HepG2 (cell line): Measurements from ENCODE around the gene RHBDL1. TPM values are rescaled to one million over a fixed set of nuclear protein-coding genes. Genes with fewer than 3 reads are reported as not detected.

Experiments used
- HDAC1 ChIP-seq: sonication (generic); formaldehyde crosslinking; IDR thresholded peaks from 2 replicates; pipeline ENCODE4 v1.5.1; 2020; ENCODE audit warnings: mild to moderate bottlenecking, missing genetic modification reagents
- KLF6 ChIP-seq: IDR thresholded peaks from 2 replicates; pipeline ENCODE4 v1.8.0; 2016; ENCODE audit warnings: missing biosample characterization, missing genetic modification reagents
- LBX2 ChIP-seq: sonication (generic); formaldehyde crosslinking; IDR thresholded peaks from 2 replicates; pipeline ENCODE4 v1.5.0; 2020; ENCODE audit warnings: missing genetic modification reagents, mild to moderate bottlenecking, borderline replicate concordance
- MED8 ChIP-seq: sonication (generic); formaldehyde crosslinking; IDR thresholded peaks from 2 replicates; pipeline ENCODE4 v1.8.1; 2023; ENCODE audit warnings: mild to moderate bottlenecking, missing genetic modification reagents; ENCODE audit not compliant: insufficient replicate concordance
- NFKB2 ChIP-seq: sonication (generic); formaldehyde crosslinking; IDR thresholded peaks from 2 replicates; pipeline ENCODE4 v1.4.0; 2020; ENCODE audit warnings: missing genetic modification reagents, borderline replicate concordance
- POLR2A ChIP-seq, 2 experiments: IDR thresholded peaks; 2 replicates each; pipeline ENCODE4 v1.6.1; 2011; ENCODE audit warnings: low read depth in 2 of 2, low read length in 2 of 2, mild to moderate bottlenecking in 1 of 2, moderate library complexity in 1 of 2; ENCODE audit not compliant: insufficient read depth in 1 of 2
- PRDM10 ChIP-seq: sonication (generic); formaldehyde crosslinking; IDR thresholded peaks from 2 replicates; pipeline ENCODE4 v1.4.0; 2020; ENCODE audit warnings: low read depth, missing genetic modification reagents
- RBFOX2 ChIP-seq: fragments of 200-400 bp; formaldehyde crosslinking; IDR thresholded peaks from 2 replicates; pipeline ENCODE4 v1.6.1; 2017; ENCODE audit warnings: low read depth, mild to moderate bottlenecking, low read length
- SALL2 ChIP-seq: sonication (generic); formaldehyde crosslinking; IDR thresholded peaks from 2 replicates; pipeline ENCODE4 v1.8.1; 2023; ENCODE audit warnings: mild to moderate bottlenecking, missing genetic modification reagents, inconsistent platforms
- SMARCC2 ChIP-seq: fragments of 450-650 bp; IDR thresholded peaks from 2 replicates; pipeline ENCODE4 v1.6.1; 2017; ENCODE audit warnings: antibody characterized with exemption, mild to moderate bottlenecking
- SP2 ChIP-seq: sonication (generic); formaldehyde crosslinking; IDR thresholded peaks from 2 replicates; pipeline ENCODE4 v1.5.1; 2020; ENCODE audit warnings: mild to moderate bottlenecking, missing genetic modification reagents
- TEF ChIP-seq: sonication (generic); formaldehyde crosslinking; IDR thresholded peaks from 2 replicates; pipeline ENCODE4 v1.5.0; 2020; ENCODE audit warnings: missing genetic modification reagents
- YEATS4 ChIP-seq: sonication (generic); formaldehyde crosslinking; IDR thresholded peaks from 2 replicates; pipeline ENCODE4 v1.4.0; 2020; ENCODE audit warnings: missing genetic modification reagents, borderline replicate concordance
- ZNF549 ChIP-seq: sonication (generic); formaldehyde crosslinking; IDR thresholded peaks from 2 replicates; pipeline ENCODE4 v1.5.0; 2020; ENCODE audit warnings: missing genetic modification reagents
- ZNF792 ChIP-seq: IDR thresholded peaks from 2 replicates; pipeline ENCODE4 v1.6.1; 2016
- polyA plus RNA-seq, 8 experiments: library from polyadenylated mRNA; depleted of rRNA in 3 of 8; stranded (reverse) in 7 of 8; unstranded in 1 of 8; fragments of >200 nt; fragmentation: Illumina TruSeq in 4 of 8; extraction: Trizol in 4 of 8; gene quantifications; 2 replicates each; pipeline versions ENCODE4 v1.2.1 to v1.2.3, GENCODE V29; 2011 to 2016; ENCODE audit warnings: low read depth in 4 of 8, missing spikeins in 1 of 8, mixed read lengths in 1 of 8; ENCODE audit not compliant: insufficient read depth in 1 of 8
- total RNA-seq, 5 experiments: library from RNA; depleted of rRNA; stranded (reverse); fragments of >200 nt; fragmentation: Illumina TruSeq; extraction: Trizol; gene quantifications; 2 replicates each; pipeline ENCODE4 v1.2.3, GENCODE V29; 2016; ENCODE audit warnings: low read depth in 1 of 5
- TF ChIP-seq, protein P1 (sequence below): sonication (generic); formaldehyde crosslinking; IDR thresholded peaks from 2 replicates; pipeline ENCODE4 v1.8.1; 2023; ENCODE audit warnings: mild to moderate bottlenecking, missing genetic modification reagents
- TF ChIP-seq, protein P2 (sequence below): sonication (generic); formaldehyde crosslinking; IDR thresholded peaks from 2 replicates; pipeline ENCODE4 v1.8.0; 2022; ENCODE audit warnings: mild to moderate bottlenecking, missing genetic modification reagents, moderate library complexity
- TF ChIP-seq, protein P3 (sequence below): IDR thresholded peaks from 2 replicates; pipeline ENCODE4 v1.4.0; 2020; ENCODE audit warnings: mild to moderate bottlenecking, missing genetic modification reagents

RHBDL1 gene
- total and polyA plus RNA-seq, 2 of the 13 experiments (the other 11 are each of a cell fraction or from before 2014, with no cell fraction given), result 1.8 to 3.8 TPM

- TF ChIP-seq NFKB2 (CRISPR knock-in tag) (peak; percentile 50; the same call in 1 of the 2 replicates), YEATS4 (CRISPR knock-in tag) (no peak; the same call in 1 of the 2 replicates), SP2 (CRISPR knock-in tag) (0 out of 2 replicates have a peak, but pooled peaks have one; percentile 14), KLF6 (CRISPR knock-in tag) (0 out of 2 replicates have a peak, but pooled peaks have one; percentile 53), MED8 (CRISPR knock-in tag) (peak; percentile 82), TEF (no peak), HDAC1 (CRISPR knock-in tag) (0 out of 2 replicates have a peak, but pooled peaks have one; percentile 36), ZNF549 (CRISPR knock-in tag) (no peak), RBFOX2 (peak; percentile 85), SMARCC2 (no peak), ZNF792 (CRISPR knock-in tag) (peak; percentile 46; the same call in 1 of the 2 replicates), PRDM10 (CRISPR knock-in tag) (no peak), LBX2 (CRISPR knock-in tag) (no peak; the same call in 1 of the 2 replicates), POLR2A (IDR thresholded peaks at IDR 0.05; ENCODE audit: insufficient read depth in 1 of 2, low read depth in 2 of 2, low read length in 2 of 2) (peak; percentile 52 to 96), SALL2 (CRISPR knock-in tag) (peak; percentile 68; the same call in 1 of the 2 replicates)
- TF ChIP-seq, protein P1, sequence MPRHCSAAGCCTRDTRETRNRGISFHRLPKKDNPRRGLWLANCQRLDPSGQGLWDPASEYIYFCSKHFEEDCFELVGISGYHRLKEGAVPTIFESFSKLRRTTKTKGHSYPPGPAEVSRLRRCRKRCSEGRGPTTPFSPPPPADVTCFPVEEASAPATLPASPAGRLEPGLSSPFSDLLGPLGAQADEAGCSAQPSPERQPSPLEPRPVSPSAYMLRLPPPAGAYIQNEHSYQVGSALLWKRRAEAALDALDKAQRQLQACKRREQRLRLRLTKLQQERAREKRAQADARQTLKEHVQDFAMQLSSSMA (CRISPR knock-in tag), result peak; percentile 5; the same call in 1 of the 2 replicates
- TF ChIP-seq, protein P2, sequence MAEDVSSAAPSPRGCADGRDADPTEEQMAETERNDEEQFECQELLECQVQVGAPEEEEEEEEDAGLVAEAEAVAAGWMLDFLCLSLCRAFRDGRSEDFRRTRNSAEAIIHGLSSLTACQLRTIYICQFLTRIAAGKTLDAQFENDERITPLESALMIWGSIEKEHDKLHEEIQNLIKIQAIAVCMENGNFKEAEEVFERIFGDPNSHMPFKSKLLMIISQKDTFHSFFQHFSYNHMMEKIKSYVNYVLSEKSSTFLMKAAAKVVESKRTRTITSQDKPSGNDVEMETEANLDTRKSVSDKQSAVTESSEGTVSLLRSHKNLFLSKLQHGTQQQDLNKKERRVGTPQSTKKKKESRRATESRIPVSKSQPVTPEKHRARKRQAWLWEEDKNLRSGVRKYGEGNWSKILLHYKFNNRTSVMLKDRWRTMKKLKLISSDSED, result no peak
- TF ChIP-seq, protein P3, sequence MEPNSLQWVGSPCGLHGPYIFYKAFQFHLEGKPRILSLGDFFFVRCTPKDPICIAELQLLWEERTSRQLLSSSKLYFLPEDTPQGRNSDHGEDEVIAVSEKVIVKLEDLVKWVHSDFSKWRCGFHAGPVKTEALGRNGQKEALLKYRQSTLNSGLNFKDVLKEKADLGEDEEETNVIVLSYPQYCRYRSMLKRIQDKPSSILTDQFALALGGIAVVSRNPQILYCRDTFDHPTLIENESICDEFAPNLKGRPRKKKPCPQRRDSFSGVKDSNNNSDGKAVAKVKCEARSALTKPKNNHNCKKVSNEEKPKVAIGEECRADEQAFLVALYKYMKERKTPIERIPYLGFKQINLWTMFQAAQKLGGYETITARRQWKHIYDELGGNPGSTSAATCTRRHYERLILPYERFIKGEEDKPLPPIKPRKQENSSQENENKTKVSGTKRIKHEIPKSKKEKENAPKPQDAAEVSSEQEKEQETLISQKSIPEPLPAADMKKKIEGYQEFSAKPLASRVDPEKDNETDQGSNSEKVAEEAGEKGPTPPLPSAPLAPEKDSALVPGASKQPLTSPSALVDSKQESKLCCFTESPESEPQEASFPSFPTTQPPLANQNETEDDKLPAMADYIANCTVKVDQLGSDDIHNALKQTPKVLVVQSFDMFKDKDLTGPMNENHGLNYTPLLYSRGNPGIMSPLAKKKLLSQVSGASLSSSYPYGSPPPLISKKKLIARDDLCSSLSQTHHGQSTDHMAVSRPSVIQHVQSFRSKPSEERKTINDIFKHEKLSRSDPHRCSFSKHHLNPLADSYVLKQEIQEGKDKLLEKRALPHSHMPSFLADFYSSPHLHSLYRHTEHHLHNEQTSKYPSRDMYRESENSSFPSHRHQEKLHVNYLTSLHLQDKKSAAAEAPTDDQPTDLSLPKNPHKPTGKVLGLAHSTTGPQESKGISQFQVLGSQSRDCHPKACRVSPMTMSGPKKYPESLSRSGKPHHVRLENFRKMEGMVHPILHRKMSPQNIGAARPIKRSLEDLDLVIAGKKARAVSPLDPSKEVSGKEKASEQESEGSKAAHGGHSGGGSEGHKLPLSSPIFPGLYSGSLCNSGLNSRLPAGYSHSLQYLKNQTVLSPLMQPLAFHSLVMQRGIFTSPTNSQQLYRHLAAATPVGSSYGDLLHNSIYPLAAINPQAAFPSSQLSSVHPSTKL (CRISPR knock-in tag), result no peak
Measured at GRCh38 chr16:641326-642188, 33.9 kb upstream of the RHBDL1 start, which contains the start of gene MCRIP2 (continued).
